Measurements from ENCODE around the gene NYAP1. TPM values are rescaled to one million over a fixed set of nuclear protein-coding genes. Genes with fewer than 3 reads are reported as not detected.
"Not testable (repeated sequence)": the region's sequence is repeated elsewhere in the genome, so short reads cannot be mapped to it uniquely, and the experiment has no call there.

Gene NYAP1
- total RNA-seq, 1 donor from 2014 or later = 1.2 TPM

- DNase-seq (ENCODE audit: low read depth) = no peak
- no peak for TF ChIP-seq CTCF (conservative IDR thresholded peaks at IDR 0.05; ENCODE audit: low read depth, low read length)
- H3K4me3 ChIP-seq (ENCODE audit: low read depth, low read length) = no peak overlapping the region
Observed at GRCh38 chr7:100517305-100517704, 33.6 kb downstream of the NYAP1 start.

DNA sequence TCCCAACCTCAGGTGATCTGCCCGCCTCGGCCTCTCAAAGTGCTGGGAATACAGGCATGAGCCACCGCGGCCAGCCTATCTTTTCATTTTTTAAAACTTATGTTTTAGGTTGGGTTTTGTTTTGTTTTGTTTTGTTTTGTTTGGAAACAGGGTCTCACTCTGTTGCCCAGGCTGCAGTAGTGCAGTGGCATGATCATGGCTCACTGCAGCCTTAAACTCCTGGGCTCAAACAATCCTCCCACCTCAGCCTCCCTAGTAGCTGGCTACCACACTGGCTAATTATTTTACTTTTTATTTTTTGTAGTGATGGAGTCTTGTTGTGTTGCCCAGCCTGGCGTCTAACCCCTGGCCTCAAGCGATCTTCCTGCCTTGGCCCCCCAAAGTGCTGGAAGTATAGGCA, 35.9 kb downstream of the NYAP1 start:
- TF ChIP-seq CTCF (conservative IDR thresholded peaks at IDR 0.05; ENCODE audit: low read depth, low read length) = no peak
- no peak overlapping the region for H3K4me3 ChIP-seq (ENCODE audit: low read depth, low read length)
- no peak for DNase-seq (ENCODE audit: low read depth)

GRCh38 chr7:100520138-100520537, 36.4 kb downstream of the NYAP1 start:
- DNase-seq (ENCODE audit: low read depth) = no peak
- TF ChIP-seq CTCF (conservative IDR thresholded peaks at IDR 0.05; ENCODE audit: low read depth, low read length) = no peak
- H3K4me3 ChIP-seq (ENCODE audit: low read depth, low read length) = no peak overlapping the region

GRCh38 chr7:100521076-100521475, 37.3 kb downstream of the NYAP1 start:
- no peak for TF ChIP-seq CTCF (conservative IDR thresholded peaks at IDR 0.05; ENCODE audit: low read depth, low read length)
- H3K4me3 ChIP-seq (ENCODE audit: low read depth, low read length) = no peak overlapping the region
- DNase-seq (ENCODE audit: low read depth) = no peak

DNA sequence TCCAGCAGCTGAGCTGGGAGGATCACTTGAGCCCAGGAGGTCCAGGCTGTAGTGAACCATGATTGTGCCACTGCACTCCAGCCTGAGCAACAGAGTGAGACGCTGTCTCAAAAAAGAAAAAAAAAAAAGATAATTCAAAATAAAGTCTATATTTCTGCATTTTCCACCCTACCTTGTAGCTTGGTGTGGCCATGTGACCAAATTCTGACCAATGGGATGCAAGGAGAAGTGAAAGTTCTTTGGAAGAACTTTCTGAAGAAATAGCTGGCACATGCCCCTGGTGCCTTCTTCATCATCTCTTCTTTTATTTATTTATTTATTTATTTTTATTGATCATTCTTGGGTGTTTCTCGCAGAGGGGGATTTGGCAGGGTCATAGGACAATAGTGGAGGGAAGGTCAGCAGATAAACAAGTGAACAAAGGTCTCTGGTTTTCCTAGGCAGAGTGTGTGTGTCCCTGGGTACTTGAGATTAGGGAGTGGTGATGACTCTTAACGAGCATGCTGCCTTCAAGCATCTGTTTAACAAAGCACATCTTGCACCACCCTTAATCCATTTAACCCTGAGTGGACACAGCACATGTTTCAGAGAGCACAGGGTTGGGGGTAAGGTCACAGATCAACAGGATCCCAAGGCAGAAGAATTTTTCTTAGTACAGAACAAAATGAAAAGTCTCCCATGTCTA, 38.3 kb downstream of the NYAP1 start:
- DNase-seq (ENCODE audit: low read depth); H3K4me3 ChIP-seq (ENCODE audit: low read depth, low read length): not testable (repeated sequence)

DNA sequence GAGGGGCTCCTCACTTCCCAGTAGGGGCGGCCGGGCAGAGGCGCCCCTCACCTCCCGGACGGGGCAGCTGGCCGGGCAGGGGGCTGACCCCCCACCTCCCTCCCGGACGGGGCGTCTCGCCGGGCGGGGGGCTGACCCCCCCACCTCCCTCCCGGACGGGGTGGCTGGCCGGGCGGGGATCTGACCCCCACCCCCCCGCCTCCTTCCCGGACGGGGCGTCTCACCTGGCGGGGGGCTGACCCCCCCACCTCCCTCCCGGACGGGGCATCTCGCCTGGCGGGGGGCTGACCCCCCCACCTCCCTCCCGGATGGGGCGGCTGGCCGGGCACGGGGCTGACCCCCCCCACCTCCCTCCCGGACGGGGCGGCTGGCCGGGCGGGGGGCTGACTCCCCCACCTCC, 39.5 kb downstream of the NYAP1 start:
- H3K4me3 ChIP-seq (ENCODE audit: low read depth, low read length); DNase-seq (ENCODE audit: low read depth): not testable (repeated sequence)

DNA sequence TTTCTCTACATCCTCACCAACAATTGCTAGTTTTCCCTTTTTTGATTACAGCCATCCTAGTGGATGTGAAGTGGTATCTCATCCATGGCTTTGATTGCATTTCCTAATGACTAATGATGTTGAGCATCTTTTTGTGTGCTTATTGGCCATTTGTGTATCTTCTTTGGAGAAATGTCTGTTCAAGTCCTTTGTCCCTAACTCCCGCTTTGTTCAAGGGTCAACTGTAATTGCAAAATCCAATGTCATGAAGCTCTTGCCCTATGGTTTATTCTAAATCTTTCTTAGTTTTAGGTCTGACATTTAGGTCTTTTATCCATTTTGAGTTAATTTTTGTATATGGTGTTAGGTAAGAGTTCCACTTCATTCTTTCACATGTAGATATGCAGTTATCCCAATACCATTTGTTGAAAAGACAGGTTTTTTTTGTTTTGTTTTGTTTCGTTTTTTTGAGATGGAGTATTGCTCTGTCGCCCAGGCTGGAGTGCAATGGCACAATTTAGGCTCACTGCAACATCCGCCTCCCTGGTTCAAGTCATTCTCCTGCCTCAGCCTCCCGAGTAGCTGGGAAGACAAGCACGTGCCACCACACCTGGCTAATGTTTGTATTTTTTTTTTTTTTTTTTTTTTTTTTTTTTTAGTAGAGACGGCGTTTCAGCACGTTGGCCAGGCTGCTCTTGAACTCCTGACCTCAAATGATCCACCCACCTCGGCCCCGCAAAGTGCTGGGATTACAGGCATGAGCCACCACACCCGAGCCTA, 44.6 kb downstream of the NYAP1 start:
- H3K4me3 ChIP-seq (ENCODE audit: low read depth, low read length); DNase-seq (ENCODE audit: low read depth): not testable (repeated sequence)

DNA sequence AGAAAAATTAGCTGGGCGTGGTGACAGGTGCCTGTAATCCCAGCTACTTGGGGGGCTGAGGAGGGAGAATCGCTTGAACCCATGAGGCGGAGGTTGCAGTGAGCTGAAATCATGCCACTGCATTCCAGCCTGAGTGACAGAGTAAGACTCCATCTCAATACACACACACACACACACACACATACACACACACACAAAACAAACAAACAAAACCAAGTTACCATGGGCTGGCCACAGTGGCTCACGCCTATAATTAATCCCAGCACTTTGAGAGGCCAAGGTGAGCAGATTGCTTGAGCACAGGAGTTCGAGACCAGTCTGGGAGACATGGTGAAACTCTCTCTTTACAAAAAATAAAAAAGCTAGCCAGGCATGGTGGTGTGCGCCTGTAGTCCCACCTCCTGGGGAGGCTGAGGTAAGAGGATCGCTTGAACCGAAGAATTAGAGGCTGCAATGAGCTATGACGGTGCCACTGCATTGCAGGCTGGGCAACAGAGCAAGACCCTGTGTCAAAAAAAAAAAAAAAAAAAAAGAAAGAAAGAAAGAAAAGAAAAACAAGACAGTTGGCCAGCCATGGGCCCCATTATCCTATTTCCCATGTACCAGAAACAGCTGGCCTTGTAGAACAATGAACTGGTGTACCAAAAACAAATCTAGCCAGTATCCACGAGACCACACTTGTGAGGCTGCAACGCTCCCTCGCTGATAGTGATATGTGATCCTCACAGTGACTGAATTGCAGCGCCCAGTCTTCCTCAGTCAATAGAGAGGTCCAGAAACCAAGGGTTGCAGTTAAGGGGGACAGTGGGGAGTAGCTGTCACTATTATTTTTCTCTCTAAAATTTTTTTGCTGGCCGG, 48.7 kb downstream of the NYAP1 start:
- TF ChIP-seq CTCF (conservative IDR thresholded peaks at IDR 0.05; ENCODE audit: low read depth, low read length) = no peak
- H3K4me3 ChIP-seq (ENCODE audit: low read depth, low read length) = no peak overlapping the region
- no peak for DNase-seq (ENCODE audit: low read depth)

GRCh38 chr7:100535982-100536381, 52.3 kb downstream of the NYAP1 start:
- not testable (repeated sequence) for H3K4me3 ChIP-seq (ENCODE audit: low read depth, low read length); DNase-seq (ENCODE audit: low read depth)

DNA sequence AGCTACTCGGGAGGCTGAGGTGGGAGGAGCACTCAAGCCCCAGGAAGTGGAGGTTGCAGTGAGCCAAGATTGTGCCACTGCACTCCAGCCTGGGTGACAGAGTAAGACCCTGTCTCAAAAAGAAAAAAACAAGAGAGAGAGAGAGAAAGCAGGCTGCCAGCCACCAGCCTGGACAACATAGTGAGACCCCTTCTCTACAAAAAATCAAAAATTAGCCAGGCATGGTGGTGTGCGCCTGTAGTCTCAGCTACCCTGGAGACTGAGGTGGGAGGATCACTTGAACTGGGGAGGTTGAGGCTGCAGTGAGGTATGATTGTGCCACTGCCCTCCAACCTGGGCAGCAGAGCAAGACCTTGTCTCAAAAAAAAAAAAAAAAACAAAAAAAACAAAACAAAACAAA, 53.0 kb downstream of the NYAP1 start:
- DNase-seq (ENCODE audit: low read depth); H3K4me3 ChIP-seq (ENCODE audit: low read depth, low read length): not testable (repeated sequence)

Measured in epithelial cell of proximal tubule (primary cell).